Epithelial cell of esophagus (primary cell): ENCODE measurements around the gene CFAP77.

ENCODE experiments used
- DNase-seq: peaks from one replicate; pipeline ENCODE4 v3.0.0; 2010; ENCODE audit warnings: low read depth
- H3K4me3 ChIP-seq: 2 replicates; pipeline ENCODE4 v1.5.1; 2011; ENCODE audit warnings: mild to moderate bottlenecking, low read length, control low read depth
- TF ChIP-seq, protein P1 (sequence below): IDR thresholded peaks from 2 replicates; pipeline ENCODE4 v1.5.1; 2011; ENCODE audit warnings: low read depth, mild to moderate bottlenecking, low read length, control low read depth, inconsistent platforms; ENCODE audit not compliant: insufficient read depth; ENCODE audit errors: missing control alignments

CFAP77 gene

DNA sequence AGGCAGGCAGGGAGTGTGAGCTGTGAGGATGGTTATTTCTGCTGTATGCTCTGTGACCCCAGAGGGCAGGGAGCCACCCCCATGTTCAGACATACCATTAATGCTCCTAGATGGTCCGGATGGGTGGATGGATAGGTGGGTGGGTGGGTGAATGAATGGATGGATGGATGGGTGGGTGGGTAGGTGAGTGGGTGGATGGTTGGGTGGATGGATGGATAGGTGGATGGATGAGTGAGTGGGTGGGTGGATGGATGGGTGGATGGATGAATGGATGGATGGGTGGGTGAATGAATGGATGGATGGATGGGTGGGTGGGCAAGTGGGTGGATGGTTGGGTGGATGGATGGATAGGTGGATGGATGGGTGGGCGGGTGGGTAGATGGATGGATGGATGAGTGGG lies 109.0 kb downstream of the CFAP77 start:
- TF ChIP-seq, protein P1, sequence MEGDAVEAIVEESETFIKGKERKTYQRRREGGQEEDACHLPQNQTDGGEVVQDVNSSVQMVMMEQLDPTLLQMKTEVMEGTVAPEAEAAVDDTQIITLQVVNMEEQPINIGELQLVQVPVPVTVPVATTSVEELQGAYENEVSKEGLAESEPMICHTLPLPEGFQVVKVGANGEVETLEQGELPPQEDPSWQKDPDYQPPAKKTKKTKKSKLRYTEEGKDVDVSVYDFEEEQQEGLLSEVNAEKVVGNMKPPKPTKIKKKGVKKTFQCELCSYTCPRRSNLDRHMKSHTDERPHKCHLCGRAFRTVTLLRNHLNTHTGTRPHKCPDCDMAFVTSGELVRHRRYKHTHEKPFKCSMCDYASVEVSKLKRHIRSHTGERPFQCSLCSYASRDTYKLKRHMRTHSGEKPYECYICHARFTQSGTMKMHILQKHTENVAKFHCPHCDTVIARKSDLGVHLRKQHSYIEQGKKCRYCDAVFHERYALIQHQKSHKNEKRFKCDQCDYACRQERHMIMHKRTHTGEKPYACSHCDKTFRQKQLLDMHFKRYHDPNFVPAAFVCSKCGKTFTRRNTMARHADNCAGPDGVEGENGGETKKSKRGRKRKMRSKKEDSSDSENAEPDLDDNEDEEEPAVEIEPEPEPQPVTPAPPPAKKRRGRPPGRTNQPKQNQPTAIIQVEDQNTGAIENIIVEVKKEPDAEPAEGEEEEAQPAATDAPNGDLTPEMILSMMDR, result no peak
- no peak for DNase-seq

DNA sequence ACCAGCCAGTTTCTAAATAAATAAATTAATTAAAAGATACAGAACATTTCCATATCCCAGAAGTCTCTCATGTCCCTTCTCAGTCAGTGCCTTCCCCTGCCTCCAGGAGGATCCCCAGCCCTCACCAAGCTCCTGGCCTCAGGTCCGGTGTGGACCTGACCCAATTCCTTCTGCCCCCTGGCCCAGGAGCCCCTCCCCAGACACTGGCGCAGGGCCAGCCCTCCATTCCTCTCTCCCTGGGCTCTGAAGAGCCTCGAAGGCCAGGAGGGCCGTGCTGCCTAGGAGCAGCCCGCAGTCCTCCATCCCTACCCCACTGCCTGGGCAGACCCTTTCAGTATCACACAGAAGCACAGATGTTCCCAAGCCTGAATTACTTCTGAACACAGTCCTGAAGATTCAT lies 110.6 kb downstream of the CFAP77 start:
- no peak for DNase-seq
- TF ChIP-seq, protein P1, result no peak
- H3K4me3 ChIP-seq, result no peak overlapping the region

More for the DNA sequence above, 109.0 kb downstream of the CFAP77 start:
- no peak overlapping the region for H3K4me3 ChIP-seq

DNA sequence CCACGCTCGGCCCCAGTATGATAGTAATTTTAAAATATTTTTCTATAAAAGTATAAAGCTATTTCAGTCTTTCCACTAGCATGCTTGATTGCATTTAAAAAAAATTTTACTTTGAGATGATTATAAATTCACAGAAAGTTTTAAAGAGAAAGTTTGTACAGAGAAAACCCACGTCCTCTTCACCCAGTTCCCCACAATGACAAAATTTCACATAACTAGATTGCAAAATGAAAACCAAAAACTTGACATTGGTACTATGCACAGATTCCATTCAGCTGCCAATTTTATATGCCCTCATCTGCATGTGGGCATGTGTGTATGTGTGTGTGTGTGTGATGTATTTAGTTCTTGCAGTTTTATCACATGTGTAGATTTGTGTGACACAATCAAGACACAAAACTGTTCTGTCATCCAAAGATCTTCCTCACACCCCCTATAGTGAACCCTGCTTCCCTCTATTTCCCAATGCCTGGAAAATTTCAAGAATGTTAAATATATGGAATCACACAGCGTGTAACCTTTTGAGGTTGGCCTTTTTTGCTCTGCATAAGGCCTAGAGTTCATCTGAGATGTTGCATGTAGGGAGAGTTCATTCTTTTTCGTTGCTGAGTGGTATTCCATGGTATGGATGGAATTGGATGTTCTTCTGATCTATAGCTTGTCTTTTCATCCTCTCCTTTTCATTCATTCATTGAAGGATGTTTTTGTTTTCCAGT lies 115.5 kb downstream of the CFAP77 start:
- TF ChIP-seq, protein P1, result no peak
- no peak for DNase-seq
- no peak overlapping the region for H3K4me3 ChIP-seq

DNA sequence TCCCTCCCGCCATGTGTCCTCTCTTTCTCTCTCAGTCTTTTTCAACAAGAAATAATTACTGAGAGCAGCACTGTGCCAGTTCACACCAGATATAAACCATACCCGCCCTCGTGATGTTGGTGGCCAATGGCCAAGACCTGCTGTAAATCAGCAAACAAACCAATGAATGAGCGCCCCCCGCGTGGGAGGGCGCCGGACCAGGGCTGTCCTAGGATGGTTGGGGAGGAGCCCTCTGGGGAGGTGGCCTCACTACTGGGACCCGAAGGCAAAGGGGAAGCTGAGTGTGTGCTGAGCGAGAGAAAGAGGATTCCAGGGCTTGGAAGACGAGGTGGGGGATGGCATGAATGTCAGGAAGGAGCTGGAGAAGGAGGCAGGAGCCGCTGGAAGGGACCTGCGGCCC lies 121.2 kb downstream of the CFAP77 start:
- H3K4me3 ChIP-seq, result no peak overlapping the region
- TF ChIP-seq, protein P1, result no peak
- no peak for DNase-seq

DNA sequence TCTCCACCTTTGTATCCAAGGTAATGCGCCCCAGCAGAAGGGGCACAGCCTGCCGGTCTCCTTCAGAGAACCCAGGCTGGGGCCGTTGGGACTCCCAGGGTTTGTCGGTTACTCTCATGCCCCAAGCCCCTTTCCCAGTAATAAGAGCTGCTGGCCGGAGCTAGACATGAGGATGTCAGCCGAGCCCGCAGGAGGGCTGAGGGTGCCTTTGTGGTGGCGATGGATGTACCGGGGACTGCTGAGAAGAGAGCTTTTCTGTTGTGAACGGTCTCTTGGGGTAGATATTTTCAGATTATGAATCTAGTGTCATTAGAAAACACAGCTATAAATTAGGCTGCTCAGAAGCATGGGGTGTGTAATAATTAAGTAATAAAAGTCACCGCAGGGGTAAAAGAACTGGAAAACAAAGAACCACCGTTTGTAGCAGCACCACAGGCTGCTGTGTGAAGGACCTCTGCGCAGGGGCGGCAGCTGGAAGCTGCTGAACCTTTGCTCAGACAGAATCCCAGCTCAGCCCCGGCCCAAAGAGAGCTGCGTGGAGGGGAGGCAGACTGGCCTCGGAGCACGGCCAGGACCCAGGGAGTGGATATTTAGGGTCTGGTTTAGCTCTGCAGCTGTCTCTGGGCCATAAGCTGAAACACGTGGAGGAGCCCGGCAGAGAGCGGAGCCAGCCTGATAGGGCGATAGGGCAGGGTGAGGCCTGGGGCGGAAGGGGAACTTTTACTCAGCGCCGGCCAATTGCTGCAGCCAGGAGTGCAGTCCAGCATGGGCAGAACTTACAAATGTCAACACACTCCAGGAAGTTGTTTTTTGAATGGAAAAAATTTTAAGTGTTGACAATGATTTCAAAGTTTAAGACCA lies 121.9 kb downstream of the CFAP77 start:
- no peak for DNase-seq
- no peak overlapping the region for H3K4me3 ChIP-seq
- TF ChIP-seq, protein P1, result no peak

DNA sequence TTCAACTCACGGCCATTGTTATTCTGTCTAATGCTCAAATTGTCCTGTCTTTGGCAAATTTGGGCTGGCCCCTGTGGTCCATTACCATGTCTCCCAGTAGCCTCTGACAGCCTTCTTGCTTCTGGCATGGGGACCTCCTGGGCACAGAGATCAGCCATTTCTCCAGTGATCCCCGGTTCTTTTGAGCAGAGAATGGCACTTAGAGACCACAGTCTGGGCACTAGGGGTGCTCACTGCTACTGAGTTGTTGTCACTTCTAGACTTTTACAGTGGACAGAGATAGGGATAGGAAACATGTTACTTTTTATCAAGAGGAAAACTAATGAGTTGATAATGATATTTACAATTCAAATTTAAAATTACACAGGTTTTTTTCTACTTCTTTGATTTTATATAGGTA lies 124.8 kb downstream of the CFAP77 start:
- no peak for DNase-seq
- H3K4me3 ChIP-seq, result no peak overlapping the region
- TF ChIP-seq, protein P1, result no peak
